HPDE6-E6E7 (cell line): ENCODE measurements around the gene BOK.
"Not testable (repeated sequence)": the region's sequence is repeated elsewhere in the genome, so short reads cannot be mapped to it uniquely, and the experiment has no call there.

ENCODE experiments used
- DNase-seq: peaks from one replicate; pipeline ENCODE4 v3.0.0; 2011; ENCODE audit warnings: missing footprints; ENCODE audit errors: extremely low spot score

The BOK gene, protein sequence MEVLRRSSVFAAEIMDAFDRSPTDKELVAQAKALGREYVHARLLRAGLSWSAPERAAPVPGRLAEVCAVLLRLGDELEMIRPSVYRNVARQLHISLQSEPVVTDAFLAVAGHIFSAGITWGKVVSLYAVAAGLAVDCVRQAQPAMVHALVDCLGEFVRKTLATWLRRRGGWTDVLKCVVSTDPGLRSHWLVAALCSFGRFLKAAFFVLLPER

DNA sequence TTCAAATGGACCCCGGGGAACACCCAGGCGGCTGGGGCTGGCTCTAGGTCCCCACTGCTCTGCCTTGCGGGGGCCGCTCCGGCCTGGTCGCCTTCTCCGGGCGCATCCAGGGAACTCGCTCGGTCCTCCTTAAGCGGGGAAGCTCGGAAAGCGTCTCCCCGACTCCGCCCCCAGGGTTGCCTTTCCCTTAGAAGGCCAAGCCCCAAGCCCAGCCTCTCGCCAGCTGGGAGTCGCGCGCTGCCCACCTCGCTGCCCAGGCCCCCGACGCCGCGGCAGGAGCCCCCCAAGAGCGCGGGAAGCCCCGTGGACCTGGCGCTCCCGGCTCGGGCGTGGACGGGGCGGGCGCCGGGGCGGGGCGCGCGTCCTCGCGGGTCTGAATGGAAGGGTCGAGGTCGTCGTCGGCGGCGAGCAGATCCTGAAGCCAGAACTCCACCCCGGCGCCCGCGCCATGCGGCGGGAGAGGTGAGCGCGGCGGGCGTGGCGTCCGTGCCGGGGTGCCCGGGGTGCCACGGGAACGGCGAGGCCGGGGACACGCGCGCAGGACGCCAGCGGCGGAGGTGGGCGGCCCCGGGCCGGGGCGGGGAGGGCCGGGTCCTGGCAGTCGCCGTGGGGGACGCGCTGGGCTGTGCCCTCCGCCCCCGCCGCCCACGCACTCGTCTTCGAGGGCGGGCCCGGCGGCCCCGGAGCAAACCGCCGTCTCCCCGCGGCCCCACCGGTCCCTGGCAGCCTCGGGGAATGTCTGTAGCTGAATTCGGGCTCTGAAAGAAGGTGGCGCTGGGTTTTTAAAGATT, at the start of gene BOK:
Gene BOK (plus strand): TSS at position 214 of the 791 bp plus-strand sequence. CDS start 739 bp downstream, outside the sequence.
- DNase-seq: peak; percentile 76

DNA sequence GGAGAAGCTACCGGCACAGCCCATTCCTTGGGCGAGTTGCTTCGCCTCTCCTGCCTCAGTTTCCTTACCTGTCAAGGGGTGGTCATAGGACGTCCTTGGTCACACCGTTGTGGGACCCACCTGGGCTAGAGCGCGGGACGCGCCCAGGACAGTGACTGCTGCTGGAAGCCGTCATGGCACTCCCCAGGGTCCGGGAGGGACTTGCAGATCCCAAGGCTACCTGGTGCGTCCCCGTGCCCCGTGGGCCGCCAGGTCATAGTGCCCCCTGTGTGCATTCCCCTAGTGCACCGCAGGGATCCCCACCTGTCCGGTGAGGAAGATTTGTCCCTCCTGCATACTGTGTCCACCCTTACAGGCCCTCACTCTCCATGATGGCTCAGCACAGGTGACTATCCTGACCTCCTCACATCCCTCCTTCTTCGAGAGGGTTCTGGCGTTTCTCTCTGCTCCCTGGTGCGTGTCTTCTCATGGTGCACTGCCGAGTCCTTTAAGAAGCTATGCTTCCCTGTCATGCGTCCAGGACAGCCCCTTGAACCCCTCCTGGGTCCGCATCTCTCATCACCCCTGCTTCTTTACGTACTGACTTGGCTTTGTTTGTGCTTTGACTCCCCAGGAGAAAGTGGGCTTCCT, 49.3 kb upstream of the BOK start:
- DNase-seq: no peak

DNA sequence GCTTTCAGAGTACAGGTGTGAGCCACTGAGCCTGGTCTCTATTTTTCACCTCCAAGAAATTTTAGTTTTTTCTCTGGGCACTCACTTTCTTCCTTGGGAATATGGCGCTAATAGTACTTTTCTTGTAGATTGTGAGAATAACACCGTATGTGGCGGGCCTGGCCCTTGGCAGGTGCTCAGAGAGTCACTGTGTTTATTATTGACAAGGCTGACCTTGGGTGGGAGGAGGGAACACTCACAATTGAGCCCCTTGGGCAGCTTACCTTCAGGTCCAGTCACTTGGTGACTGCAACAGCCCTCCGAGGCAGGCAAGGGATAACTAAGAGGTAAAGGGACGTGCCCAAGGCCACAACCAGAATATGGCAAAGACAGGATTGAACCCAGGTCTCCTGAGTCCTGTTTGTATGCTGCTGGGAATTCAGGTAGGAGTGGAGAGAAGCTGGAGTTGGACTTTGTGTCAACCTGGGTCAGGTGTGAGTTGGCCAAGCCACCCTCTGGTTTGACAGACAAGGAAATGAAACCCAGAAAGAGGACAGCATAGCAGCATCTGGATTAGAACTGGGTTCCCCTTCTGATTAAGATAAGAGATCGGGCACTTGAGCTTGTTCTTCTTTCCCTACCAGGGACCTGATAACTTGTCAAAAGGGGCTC, 47.3 kb upstream of the BOK start:
- no peak for DNase-seq

DNA sequence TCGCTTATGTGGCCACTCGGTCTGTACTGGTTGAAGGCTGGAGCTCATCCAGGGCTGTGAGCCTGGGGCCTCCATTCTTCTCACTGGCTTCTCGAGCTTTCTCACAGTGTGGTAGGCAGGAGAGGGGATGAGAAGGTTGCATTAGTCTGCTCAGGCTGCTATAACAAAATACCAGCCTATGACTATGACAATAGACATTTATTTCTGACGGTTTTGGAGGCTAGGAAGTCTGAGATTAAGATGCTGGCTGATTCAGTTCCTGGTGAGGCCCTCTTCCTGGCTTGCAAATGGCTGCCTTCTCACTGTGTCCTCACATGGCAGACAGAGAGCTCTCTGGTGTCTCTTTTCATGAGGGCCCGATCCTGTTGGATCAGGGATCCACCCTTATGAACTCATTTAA, 44.0 kb upstream of the BOK start:
- DNase-seq: no peak

DNA sequence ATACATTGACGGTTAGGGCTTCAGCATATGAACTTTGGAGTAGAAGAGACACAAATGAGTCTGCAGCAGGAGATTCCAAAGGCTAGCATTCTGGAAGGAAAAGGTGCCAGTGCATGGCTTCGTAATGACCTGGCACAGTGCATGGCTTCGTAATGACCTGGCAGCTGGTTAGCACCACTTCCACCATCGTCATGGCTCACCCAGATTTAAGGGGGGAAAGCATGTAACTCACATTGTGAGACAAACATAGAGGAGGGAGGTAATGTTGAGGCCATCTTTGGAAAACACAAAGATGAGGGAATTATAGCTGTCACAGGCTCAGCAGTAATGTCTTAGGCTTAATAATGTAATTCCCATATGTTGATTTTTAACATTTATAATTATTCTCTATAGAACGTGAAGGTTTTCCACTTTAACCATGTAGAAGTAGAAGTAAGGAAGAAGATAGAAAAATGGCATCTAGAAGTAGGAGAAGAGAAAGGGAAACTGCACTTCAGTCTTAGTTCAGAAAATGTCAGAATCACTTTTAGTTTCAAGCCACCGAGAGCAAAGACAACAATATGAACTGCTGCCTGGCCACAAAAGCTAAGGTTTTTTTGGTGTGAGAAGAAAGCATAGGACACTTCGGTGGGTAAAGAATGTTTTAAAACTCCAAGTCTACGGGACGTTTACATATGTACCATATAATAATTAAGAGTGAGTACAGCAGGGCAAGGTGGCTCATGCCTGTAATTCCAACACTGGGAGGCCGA, 43.4 kb upstream of the BOK start:
- DNase-seq: no peak

DNA sequence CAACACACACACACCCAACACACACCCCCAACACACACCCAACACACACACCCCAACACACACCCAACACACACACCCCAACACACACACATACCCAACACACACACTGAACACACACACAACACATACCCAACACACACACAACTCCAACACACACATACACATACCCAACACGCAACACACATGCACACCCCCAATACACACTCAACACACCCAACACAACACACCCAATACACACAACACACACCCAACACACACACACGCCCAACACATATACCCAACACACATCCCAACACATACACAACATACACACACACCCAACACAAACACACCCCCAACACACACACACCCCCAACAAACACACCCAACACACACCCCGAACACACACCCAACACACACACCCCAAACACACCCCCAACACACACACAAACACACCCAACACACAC, 42.0 kb upstream of the BOK start:
- DNase-seq: no peak

DNA sequence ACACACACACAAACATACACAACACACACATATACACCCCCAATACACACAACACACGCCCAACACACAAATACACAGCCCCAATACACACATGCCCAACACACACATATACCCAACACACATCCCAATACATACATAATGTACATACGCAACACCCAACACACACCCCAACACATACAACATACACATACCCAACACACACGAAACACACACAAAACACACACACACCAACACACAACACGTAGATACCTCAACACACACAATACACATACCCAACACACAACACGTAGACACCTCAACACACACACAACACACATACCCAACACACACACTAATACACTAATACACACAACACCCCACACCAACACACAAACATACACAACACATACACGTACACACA, 41.2 kb upstream of the BOK start:
- DNase-seq: no peak

DNA sequence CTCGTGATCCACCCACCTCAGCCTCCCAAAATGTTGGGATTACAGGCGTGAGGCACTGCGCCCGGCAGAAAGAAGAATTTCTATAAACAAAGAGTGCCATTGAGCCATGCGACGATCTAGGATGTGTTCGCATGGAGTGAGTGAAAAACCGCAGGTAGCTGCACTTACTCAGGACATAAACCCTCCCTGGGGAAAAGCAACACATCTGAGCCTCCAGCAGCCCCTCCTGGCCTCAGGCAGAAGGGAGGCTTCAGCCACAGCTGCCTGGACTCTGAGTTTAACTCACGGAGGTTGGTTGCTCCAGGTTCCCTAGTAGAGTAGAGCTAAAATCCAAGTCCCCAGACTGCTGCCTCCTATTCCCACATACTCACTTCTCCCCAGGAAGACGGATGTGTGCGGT, 38.9 kb upstream of the BOK start:
- DNase-seq: no peak

DNA sequence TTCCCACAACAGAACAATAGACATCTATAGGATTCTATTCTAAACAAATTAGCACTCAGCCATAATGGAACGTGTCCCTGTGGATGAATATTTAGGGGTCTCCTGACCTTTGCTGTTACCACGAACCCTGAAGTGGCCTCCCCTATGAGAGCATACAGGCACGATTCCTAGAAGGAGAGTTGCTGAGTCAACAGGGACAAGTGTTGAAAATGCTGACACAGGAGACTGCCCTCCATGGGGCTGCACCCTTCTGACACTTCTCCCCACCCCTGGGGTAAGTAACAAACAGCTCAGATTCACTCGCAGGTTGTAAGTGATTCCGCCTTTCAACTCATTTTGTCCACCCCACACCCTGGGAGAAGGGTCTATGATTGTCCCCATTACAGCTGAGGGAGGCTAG, 36.1 kb upstream of the BOK start:
- DNase-seq: no peak

DNA sequence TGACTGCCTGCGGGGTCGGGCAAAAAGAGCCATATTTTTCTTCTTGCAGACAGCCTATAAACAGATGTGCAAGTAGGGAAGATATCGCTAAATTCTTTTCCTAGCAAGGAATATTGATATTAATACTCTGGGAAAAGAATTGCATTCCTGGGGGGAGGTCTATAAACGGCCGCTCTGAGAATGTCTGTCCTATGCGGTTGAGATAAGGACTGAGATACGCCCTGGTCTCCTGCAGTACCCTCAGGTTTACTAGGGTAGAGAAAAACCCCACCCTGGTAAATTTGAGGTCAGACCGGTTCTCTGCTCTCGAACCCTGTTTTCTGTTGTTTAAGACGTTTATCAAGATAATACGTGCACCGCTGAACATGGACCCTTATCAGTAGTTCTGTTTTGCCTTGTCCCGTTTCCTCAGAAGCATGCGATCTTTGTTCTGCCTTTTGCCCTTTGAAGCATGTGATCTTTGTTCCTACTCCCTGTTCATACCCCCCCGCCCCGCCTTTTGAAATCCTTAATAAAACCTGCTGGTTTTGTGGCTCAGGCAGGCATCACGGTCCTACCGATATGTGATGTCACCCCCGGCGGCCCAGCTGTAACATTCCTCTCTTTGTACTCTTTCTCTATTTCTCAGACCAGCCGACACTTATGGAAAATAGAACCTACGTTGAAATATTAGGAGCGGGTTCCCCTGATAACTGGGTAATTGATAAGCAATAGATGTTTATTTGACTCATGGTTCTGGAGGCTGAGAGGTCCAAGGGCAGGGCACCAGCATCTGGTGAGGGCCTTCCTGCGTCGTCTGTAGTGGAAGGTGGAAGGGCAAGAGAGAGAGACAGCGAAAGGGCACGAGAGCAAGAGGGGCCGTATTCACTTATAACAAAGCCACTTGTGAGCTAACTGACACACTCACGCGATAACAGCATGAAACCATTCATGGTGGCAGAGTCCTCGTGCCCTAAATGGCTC, 32.4 kb upstream of the BOK start:
- not testable (repeated sequence) for DNase-seq

DNA sequence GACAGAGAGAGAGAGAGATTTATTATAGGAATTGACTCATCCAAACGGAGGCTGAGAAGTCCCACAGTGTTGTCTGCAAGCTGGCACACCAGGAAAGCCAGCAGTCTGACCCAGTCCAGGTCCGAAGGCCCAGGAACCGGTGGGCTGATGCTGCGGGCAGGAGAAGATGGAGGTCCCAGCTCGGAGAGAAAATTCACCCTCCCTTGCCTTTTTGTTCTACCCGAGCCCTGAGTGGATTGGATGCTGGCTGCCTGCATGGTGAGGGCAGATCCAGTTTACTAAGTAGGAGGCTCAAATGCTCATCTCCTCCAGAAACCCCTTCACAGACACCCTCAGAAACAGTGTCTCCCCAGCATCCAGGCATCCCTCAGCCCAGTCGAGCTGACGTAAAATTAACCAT, 28.0 kb upstream of the BOK start:
- no peak for DNase-seq

DNA sequence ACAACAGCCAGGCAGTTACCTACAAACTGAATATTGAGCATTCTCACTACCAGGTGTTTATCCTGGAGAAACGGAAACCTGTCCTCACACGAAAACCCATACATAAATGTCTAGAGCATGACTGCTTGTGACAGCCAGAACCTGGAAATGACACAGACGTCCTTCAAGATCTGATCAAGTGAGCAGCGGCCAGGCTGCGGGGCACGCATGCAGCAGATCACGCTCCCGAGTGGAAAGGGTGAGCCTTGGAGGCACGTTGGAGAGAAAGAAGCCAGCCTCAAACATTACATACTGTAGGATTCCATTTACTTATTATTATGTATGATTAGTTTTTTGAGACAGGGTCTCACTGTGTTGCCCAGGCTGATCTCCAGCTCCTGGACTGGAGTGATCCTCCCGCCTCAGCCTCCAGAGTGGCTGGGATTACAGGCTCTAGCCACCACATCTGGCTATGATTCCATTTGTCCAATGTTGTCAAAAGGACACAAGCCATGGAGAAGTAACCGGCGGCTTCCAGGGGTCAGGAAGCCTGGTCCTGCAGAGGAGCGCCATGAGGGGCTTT, 27.3 kb upstream of the BOK start:
- DNase-seq: no peak

DNA sequence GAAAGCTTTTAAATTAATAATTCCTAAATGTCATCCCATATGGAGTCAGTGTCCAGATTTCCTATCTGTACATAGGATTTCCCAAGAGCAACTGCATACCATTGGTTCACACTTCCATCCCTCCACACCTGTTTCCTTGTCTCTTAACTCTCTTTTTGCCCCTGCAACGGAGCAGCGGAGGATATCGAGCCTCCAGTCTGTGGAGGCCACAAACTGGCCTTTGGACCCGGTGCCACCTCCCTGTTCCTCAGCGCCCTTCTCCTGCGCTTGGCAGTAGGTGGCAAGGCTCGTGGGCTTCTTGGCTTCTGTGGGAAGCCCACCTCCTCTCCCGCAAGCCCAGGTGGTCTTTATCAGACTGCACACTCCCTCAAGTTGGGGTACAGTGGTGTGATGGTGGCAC, 26.4 kb upstream of the BOK start:
- DNase-seq: no peak

DNA sequence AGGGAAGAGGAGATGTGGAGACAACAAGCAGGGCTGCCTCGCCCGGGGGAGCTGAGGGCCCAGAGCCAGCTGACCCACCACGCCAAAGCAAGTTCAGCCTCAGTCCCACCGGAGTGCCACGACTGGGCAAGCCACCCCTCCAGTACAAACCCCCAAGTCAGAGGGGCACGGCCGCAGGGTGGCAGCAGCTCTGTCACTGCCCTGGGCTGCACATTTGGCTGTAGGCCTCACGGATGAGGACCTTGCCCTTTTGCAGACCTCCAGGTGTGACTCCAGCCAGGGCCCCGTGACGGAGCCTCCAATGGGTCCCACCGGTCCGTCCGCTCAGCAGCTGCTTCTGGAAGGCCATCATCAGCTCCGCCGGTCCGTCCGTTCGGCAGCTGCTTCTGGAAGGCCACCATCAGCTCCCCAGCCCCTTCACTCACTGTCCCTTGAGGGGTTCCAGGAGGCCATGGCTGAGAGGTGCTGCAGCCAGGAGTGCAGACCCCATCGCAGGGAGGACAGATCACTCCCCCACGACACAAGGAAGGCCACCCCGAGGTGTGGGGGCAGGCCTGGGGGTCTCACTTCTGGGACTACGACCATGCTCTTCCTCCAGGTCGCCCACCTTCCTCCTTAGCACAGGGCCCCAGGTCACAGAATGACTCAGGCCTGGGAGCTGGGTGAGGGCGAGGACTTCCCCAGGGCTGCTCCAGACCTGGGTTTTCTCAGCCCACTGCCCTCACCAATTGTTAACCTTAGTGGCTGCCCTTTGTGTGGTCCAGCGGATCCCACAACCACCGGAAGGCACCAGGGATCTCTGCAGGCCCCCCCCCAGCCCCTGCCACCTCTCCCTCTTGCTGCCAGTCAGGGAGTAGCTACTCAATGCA, 25.6 kb upstream of the BOK start:
- no peak for DNase-seq

DNA sequence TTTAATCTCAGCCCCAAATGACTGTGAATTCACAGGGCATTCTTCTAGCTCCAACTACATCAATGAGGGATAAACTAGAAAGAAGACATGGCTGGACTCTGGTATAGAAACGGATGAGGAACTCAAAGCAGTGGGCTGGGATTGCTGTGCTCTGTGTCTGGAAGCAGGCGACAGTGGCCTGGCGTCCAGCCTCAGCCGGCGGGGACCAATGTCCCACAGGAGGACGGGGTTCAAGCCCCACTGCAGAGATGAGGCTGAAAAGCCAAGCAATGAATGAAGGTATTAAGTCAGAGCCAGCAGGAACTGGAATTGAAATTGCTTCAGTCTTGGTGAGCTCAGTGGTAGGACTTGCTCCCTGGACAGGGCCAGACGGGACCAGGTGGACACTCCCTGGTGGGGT, 24.3 kb upstream of the BOK start:
- no peak for DNase-seq

DNA sequence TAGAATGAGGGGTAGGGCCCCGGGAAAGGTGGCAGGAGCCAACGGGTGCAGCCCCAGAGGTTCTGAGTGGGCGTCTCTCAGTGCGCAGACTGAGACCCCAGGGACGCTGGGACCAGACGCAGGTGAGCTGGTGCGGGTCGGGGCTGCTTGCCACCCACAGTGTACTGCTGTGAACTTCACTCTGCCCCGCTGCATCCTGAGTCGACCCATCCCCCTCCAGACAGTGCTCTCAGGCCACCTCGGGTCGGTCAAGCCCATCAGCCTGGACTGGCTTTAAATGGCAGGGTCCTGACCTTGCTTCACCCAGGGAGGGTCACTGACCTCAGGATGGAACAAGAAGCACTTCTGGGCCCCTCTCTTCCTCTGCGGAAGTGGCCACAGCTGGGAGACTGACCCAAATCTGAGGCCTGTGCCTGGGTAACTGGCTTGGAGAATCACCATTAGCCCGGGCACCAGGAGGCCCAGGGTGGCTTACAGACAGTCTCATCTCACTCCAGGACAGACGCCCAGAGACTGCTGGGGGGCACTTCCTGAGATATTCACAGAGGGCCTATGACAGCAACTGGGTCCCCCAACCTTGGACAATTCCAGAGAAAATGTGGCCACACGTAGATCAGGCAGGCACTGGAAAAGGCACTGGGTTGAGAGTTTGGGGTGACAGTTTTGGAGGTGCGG, 23.7 kb upstream of the BOK start:
- no peak for DNase-seq

DNA sequence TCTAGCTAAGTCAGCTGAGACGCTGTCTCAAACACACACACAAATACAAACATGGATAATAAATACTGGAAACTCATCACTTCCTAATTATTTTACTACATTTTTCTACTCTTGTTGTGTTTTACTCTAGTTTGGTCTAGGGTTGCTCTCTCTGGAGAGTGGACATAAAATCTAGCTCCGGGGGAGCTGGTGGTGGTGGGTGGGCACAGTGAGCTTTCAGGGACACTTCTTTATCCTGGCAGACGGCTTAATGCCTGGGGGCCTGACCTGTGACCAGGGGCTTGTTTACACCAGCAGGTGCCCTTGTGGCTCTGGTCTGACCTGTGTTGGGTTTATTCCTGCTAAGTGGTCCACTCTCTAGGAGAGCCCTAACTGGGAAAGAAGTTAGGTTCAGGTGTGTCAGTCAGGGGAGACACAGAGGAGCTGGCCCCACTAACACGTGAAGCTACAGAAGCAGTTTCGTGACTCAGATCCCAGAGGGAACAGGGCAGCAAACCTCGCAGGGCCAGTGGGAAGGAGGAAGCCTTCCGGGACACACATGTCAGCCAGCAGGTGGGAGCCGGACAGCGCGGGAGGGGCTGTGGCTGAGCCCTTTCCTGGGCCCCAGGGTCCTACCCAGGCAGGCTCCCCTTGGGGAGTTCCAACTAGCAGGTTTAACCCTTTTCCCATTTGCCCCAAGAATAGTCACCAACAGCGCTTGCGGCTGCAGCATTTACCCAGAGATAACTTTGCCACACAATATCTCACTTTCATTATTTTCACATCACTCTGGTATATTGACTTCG, 22.5 kb upstream of the BOK start:
- no peak for DNase-seq
